Measurements from ENCODE around the gene BSPRY.
"Not testable (repeated sequence)": the region's sequence is repeated elsewhere in the genome, so short reads cannot be mapped to it uniquely, and the experiment has no call there.

Gene BSPRY

DNA sequence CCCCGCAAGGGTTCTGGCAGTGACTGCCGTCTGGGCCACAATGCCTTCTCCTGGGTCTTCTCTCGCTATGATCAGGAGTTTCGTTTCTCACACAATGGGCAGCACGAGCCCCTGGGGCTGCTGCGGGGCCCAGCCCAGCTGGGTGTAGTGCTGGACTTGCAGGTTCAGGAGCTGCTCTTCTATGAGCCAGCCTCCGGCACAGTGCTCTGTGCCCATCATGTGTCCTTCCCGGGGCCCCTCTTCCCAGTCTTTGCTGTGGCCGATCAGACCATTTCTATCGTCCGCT lies 20.5 kb downstream of the BSPRY start:
- no peak for DNase-seq (ENCODE audit: low read depth in 2 of 2, low spot score in 1 of 2)

DNA sequence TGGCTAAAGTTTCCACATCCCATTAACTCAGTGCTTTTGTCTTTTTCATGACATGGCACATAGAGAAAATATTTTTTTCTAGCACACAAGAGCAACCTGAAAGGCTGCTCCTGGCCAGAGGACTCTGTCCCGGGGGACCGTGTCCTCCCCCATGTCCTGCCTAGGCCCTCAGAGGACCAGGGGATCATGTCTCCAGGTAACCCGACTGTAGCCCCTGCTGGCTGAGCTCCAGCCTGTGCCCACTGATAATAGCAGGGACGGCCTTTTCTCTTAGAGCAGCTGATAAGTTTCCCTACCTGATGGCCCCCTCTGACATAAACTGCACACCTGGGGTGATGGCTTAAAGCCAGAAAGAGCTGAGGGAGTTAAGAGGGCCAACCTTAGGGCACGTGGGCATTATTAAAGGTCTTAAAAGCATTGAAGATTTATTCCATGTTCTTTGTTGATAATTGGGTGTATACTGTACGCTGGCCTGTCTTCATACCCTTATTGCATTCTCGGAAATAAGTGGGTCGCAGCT lies 21.5 kb downstream of the BSPRY start:
- DNase-seq (ENCODE audit: low read depth in 2 of 2, low spot score in 1 of 2), result no peak

DNA sequence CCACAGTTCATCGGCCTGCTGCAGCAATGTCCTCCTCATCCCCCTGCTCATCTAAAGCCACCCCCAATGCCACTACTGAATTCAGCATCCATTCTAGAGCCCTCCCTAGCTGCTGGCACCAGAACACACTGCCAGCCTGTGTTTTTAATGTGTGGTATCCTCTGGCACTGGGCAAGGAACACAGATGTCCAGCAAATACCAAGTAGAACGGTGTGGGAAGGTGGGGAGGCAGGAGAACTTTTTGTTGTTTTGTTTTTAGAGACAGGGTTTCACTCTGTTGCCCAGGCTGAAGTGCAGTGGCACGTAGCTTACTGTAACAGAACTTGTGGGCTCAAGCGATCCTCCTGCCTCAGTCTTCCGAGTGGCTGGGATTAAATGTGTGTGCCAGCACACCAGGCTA lies 22.7 kb downstream of the BSPRY start:
- no peak for DNase-seq (ENCODE audit: low read depth in 2 of 2, low spot score in 1 of 2)

DNA sequence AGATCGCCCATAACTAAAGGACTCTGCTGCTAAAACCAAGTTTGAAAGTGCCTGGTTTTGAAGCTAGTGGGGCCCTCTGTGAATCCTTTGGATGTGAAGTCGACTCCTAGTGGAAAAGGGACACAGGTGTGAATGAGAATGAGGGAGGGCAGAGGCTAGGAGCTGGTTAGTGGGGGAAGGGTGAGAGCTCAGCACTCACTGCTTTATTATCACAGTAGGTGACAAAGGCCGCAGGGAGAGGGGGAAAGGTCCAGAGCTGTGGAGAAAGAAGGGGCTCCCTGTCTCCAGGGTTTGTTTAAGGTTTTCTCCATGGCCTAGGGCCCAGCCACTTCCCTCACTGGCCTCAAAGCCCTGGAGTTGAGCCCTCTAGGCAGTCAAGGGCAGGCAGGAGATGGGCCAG lies 23.9 kb downstream of the BSPRY start:
- DNase-seq (ENCODE audit: low read depth in 2 of 2, low spot score in 1 of 2), result no peak

DNA sequence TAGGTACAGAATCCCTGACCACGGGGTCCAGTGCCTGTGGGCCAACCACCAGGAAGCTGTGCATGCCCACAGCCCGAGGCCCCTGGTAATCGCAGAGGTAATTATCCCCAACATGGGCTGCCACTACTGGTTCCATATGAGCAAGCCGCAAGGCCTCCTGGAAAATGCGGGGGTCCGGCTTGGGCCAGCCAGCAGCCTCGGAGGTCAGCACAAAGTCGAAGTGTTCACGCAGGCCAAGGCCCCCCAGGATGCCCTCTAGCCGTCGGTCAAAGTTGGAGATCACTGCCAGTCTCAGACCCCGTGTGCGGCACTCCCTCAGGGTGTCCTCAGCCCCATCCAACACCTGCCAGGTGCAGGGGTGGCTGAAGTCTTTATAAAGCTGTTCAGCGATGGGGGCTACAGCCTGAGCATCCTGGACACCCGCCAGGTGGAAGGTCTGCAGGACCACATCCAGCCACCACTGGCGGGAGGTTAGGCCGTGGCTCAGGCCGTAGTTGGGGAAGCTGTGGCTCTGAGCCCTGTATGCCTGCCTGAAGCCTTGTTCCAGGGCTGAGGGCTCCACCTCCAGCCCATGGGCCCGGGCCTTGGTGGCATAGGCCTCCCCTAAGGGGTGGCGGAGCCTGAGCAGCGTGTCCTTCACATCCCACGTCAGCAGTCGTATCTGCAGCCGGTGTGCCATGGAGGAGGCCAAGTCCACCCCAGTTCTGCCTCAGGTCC lies 24.5 kb downstream of the BSPRY start:
- no peak for DNase-seq (ENCODE audit: low read depth in 2 of 2, low spot score in 1 of 2)

DNA sequence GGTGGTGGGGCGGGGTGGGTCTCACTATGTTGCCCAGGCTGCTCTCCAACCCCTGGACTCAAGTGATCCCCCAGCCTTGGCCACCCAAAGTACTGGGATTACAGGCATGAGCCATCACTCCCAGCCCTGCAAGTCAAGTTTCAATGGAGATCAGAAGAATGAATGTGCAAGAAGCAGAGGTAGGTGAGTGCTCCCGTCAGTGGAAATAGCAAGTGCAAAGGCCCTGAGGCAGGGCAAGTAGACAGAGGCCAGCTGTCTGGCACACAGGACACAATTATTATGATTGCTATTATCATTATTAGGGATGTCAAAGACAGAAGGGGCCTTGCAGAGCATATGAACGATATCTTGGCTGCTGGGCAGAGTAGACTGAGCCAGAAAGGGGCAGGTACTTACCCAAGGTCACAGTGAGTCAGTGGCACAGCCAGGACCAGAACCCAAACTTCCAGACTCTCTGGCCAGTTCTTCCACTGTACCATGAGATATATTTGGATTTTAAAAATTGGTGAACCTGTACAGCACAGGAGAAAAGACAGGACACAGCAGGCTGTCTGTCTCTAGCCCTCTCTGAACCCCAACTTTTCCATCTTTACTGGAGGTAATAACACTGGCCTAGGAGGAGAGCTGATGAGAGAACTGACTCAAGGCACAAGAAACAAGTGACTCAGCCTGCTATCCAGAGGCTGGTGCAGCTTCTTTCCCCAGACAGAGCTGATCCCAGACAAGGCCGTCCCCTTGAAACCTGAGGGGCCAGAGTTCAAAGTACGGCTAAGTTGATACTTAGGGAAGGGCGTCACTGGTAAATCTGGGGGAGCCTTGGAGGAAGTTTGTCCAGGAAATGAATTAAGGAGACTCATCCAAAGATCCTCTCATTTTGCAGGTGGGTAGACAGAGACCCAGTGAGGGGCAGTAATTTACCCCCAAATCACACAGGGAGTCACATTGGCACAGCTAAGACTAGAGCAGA lies 26.0 kb downstream of the BSPRY start:
- no peak for DNase-seq (ENCODE audit: low read depth in 2 of 2, low spot score in 1 of 2)

DNA sequence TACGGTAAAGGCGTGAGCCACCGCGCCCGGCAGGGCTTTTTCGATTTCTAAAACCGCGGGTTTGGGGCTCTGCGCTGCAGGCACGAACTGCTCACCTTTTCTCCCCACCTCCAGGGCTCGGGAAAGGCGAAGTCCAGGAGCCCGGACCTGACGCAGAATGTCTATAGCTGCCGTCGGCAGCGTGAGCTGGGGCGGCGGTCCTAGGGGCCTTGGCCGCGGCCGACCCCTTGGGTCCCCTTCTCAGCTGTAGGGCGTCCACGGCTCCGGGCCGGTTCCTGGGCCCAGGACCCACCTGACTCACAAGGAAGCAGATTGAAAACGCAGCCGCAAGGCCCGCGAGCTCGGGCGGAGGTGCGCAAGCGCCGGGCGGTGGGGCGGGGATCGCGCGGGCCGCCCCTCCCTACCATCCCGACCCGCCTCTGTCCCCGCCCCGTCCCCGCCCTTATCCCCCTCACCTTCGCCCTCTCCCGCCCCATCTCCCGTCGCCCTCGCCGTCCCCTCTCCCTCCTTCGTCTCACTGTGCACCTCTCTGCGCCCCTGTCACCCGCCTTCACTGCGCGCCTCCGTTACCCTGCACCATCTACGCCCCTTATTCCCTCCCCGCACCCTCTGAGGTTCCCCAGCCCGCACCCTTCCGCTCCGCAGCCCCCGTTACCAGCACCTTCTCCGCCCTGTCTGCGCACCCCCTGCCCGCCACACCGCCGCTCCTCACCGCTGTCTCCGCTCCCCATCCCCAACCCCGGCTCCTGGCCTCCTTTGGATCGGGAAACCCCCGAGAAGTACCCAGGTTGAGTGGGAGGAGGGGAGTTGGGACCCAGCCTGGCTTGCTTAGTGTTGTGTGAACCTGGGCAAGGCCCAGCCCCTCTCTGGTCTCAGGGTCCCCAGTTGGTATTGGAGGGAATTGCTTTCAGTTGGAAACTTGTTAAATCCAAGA lies 27.6 kb downstream of the BSPRY start, which contains the start of gene HDHD3:
Gene HDHD3 (minus strand): TSS at position 353 of the 934 bp plus-strand sequence. CDS start 2,632 bp downstream, outside the sequence.
- peak; percentile 54 to 64 for DNase-seq (ENCODE audit: low read depth in 2 of 2, low spot score in 1 of 2)

DNA sequence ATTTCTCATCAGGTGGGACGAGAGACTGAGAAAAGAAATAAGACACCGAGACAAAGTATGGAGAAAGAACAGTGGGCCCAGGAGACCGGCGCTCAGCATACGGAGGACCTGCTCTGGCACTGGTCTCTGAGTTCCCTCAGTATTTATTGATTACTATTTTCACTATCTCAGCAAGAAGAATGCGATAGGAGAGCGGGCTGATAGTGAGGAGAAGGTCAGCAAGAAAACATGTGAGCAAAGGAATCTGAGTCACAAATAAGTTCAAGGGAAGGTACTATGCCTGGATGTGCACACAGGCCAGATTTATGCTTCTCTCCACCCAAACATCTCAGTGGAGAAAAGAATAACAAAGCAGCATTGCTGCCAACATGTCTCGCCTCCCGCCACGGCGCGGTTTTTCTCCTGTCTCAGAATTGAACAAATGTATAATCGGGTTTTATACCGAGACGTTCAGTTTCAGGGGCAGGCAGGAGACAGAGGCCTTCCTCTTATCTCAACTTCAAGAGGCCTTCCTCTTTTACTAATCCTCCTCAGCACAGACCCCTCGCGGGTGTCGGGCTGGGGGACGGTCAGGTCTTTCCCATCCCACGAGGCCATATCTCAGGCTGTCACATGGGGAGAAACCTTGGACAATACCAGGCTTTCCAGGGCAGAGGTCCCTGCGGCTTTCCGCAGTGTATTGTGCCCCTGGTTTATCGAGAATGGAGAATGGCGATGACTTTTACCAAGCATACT lies 29.9 kb downstream of the BSPRY start:
- DNase-seq (ENCODE audit: low read depth in 2 of 2, low spot score in 1 of 2), result not testable (repeated sequence)

DNA sequence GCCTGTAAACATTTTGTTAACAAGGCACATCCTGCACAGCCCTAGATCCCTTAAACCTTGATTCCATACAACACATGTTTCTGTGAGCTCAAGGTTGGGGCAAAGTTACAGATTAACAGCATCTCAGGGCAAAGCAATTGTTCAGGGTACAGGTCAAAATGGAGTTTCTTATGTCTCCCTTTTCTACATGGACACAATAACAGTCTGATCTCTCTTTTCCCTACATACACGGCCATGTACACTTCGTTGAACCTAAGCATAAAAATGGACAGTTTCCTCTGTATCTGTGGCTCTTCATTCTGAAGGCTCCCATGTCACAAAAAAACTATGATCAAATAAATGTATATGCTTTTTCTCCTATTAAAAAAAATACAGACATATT lies 30.5 kb downstream of the BSPRY start:
- not testable (repeated sequence) for DNase-seq (ENCODE audit: low read depth in 2 of 2, low spot score in 1 of 2)

DNA sequence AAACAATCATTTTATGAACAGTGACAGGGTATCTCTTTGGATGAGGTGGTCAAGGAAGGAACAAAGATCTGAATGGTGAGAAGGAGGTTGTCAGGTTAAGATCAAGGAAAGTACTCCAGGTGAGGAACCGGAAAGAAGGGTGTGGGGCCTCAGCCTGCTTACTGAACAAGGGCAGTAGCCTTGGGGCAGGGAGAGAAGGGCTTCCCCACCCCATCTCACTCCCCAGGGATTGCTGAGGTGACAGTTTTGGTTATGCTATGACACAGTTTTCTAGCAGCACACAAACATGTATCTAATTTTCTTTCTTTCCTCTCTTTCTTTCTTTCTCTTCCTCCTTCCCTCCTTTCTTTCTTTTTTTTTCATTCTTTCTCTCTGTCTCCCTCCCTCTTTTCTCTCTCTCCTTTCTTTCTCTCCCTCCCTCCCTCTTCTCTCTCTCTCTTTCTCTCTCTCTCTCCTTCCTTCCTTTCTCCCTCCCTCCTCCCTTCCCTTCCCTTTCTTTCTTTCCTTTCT lies 31.6 kb downstream of the BSPRY start:
- DNase-seq (ENCODE audit: low read depth in 2 of 2, low spot score in 1 of 2), result no peak

DNA sequence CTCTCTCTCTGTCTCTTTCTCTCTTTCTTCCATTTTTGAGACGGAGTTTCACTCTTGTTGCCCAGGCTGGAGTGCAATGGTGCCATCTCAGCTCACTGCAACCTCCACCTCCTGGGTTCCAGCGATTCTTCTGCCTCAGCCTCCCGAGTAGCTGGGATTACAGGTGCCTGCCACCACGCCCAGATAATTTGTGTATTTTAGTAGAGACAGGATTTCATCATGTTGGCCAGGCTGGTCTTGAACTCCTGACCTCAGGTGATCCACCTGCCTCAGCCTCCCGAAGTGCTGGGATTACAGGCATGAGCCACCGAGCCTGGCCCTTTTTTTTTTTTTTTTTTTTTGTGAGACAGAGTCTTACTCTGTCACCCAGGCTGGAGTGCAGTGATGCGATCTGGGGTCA lies 32.1 kb downstream of the BSPRY start:
- DNase-seq (ENCODE audit: low read depth in 2 of 2, low spot score in 1 of 2), result not testable (repeated sequence)

DNA sequence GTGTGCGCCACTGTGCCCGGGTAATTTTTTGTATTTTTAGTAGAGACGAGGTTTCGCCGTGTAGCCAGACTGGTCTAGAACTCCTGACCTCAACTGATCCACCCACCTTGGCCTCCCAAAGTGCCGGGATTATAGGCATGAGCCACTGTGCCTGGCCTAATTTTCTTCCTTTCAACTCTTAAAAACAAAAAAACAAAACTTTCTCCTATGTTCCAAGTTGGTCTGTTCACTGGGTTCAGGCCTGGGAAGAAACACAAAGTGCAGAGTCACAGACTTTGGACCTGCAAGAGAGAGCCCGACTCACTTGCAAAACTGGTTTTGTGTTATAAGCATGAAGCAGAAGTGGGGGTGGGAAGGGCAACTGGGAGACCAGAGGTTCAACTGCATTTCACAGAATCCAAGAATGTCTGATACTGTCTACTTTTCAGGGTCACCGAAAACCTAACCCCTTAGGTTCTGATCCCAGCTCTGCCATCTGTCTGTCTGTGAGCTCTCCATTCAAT lies 32.6 kb downstream of the BSPRY start:
- no peak for DNase-seq (ENCODE audit: low read depth in 2 of 2, low spot score in 1 of 2)

DNA sequence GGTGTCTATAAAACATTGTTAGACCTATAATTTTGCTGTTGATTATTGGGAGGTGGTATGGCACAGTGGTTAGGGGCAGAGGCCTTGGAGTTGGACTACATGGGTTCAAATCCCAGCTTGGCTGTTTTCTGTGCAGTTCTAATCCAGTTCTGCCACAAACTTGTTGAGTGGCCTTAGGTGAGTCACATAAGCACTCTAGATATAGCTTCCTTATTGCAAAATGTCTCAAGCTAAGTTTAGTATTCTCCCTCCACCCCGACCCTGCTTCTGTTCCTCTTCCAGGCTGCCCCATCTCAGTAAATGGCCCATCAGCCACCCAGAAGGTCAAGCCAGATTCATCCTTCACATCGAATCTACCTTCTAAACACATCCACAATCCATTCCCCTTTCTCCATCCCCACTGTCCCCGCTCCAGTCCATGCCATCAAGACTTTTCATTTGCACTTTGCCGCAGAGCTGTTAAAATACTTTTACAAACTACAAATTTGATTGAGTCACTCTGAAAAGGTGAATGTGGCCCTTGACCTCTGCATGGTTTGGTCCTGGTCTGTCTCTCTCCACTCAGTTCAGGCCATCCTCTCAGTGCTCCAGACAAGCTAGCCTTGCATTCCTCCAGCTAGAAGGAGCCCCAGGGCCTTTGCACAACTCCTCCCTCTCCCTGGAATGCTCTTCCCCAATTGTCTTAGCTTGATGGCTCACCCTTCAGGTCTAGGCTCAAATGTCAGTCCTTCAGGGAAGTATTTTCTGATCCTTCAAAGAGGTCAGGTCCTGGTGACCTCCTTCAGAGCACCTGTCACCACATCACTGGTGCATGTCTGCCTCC lies 37.4 kb downstream of the BSPRY start:
- DNase-seq (ENCODE audit: low read depth in 2 of 2, low spot score in 1 of 2), result no peak

DNA sequence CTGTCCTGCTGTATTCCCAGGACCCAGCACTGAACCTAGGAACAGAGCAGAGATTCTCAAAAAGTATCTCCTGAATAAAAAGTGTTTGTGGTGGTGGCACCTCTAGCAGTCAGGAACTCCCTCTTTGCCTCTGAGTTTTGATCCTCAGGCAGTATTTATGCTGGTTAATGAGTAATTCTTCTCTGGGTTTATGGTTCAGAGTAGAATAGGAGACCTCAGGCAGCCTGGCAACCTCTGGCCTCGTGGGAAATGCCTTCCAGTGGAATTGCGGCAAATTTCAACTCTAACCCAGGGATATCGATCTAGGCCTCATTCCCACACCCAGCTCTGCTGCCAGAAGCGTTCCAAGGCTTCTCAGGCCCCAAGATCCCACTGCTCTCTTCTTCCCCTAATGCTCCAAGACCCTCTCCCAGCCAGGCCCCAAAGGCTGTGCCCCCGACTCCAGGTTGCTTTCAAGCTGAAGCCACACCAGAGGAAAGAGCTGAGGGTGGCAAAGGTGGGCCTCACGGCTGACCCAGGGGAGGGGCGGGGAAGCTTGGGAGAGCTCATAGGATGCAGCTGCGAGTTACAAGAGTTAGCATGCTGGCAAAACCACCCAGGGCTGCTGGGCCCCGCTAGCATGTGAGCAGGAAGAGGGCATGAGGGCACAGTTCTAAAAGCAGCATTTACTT lies 38.4 kb downstream of the BSPRY start:
- no peak for DNase-seq (ENCODE audit: low read depth in 2 of 2, low spot score in 1 of 2)

DNA sequence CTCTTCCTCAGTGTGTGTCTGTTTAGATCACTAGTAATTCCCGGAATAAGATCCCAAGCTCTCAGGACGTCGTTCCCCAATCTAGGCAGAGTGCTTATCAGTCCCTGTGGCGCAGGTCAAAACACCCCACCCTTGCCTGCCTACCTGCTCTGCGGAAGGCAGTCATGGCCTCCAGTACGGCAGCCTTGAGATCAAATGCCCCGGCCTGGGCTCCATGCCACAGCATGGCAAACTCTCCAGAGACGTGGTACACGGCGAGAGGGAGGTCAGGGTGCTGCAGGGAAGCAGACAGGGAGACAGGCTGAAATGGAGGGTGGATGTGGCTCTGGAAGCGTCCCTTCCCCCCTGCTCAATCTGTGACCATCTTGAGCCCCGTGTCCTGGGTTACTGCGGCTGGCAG lies 39.5 kb downstream of the BSPRY start:
- no peak for DNase-seq (ENCODE audit: low read depth in 2 of 2, low spot score in 1 of 2)

DNA sequence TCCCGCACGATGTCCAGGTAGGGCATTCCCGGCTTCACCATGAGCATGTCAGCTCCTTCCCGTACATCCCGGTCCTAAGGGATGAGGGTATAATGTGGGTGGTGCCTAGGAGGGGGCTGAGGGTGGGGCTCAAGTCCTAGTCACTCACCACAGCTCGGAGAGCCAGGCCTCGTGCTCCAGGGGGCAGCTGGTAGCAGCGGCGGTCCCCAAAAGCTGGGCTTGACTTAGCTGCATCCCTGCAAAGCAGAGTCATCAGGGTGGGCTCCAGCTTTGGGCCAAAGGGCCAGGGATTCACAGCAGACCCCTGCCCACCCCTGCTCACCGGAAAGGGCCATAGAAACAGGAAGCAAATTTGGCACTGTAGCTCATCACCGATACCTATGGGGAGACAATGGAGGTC lies 40.1 kb downstream of the BSPRY start:
- no peak for DNase-seq (ENCODE audit: low read depth in 2 of 2, low spot score in 1 of 2)

DNA sequence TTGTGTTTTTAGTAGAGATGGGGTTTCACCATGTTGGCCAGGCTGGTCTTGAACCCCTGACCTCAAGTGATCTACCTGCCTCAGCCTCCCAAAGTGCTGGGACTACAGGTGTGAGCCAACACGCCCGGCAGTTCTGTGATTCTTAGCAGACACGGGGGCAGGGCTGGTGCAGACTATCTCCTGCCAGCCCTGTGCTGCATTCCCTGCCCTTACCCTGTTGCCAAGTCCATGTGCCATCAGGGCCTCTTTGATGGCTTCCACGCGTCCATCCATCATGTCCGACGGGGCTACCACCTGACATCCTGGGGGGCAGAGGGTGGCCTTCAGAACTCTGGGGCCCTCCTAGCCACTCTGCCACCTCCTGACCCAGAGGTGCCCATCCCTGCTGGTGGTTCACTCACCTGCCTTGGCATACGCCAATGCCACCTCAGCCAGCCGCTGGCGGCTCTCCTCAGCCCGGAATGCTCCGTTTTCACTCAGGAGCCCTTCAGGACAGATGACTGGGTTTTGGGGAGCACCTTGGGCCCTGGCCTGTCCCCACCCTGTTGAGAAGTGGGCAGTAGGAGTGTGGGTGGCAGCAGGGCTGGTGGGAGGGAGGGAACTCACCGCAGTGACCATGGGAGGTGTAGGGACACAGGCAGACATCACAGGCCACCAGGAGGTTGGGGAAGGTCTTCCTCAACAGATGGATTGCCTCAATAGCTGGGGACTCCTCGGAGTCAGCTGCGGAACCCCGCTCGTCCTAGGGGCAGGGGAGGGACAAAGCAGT lies 41.0 kb downstream of the BSPRY start:
- DNase-seq (ENCODE audit: low read depth in 2 of 2, low spot score in 1 of 2), result no peak

DNA sequence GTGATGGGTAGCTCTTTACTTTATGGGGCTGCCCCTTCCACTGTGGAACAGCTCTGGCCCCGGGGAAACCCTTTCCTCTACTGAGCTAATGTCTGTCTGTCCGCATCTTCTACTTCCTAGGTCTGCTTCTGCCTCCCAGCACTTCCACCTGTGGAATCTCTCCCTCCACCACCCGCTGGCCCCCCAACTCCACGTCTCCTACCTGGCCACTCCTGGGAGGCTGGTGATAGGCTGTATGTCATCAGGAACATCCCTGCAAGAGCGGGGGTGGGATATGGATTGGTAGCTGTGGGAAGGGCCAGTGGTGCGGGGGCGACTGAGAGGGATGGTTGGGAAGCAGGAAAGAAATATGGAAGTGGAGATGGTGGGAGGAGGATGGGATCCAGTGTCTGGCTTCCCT lies 42.6 kb downstream of the BSPRY start:
- no peak for DNase-seq (ENCODE audit: low read depth in 2 of 2, low spot score in 1 of 2)
